IPS DF 19.7 (cell line): Measurements from ENCODE around the gene KCNT1.

Experiments
- DNase-seq: peaks from one replicate; pipeline ENCODE4 v3.0.0-alpha.2; 2013; ENCODE audit warnings: low read depth, low spot score

Gene KCNT1

GRCh38 chr9:135745686-135746324, 43.8 kb downstream of the KCNT1 start:
- no peak for DNase-seq

- no peak for DNase-seq
Observed at GRCh38 chr9:135746565-135746964, 44.6 kb downstream of the KCNT1 start.

GRCh38 chr9:135747311-135747710, 45.3 kb downstream of the KCNT1 start:
- no peak for DNase-seq

GRCh38 chr9:135748676-135749075, 46.7 kb downstream of the KCNT1 start:
- DNase-seq = no peak

- DNase-seq = no peak
Observed at GRCh38 chr9:135749171-135750045, 47.4 kb downstream of the KCNT1 start.

GRCh38 chr9:135750786-135751185, 48.8 kb downstream of the KCNT1 start:
- no peak for DNase-seq

GRCh38 chr9:135751501-135751900, 49.5 kb downstream of the KCNT1 start:
- DNase-seq = no peak

GRCh38 chr9:135752281-135753204, 50.6 kb downstream of the KCNT1 start:
- no peak for DNase-seq

- DNase-seq = no peak
Observed at GRCh38 chr9:135753391-135754105, 51.6 kb downstream of the KCNT1 start.

GRCh38 chr9:135756576-135756975, 54.6 kb downstream of the KCNT1 start:
- DNase-seq = no peak

- no peak for DNase-seq
Observed at GRCh38 chr9:135757356-135757755, 55.4 kb downstream of the KCNT1 start.

GRCh38 chr9:135758056-135758455, 56.1 kb downstream of the KCNT1 start:
- no peak for DNase-seq

GRCh38 chr9:135758870-135759269, 56.9 kb downstream of the KCNT1 start:
- no peak for DNase-seq

- DNase-seq = no peak
Observed at GRCh38 chr9:135759676-135760300, 57.8 kb downstream of the KCNT1 start.

GRCh38 chr9:135760465-135760864, 58.5 kb downstream of the KCNT1 start:
- no peak for DNase-seq

GRCh38 chr9:135761150-135761844, 59.3 kb downstream of the KCNT1 start:
- no peak for DNase-seq

GRCh38 chr9:135761845-135762168, 59.8 kb downstream of the KCNT1 start:
- no peak for DNase-seq

- DNase-seq = no peak
Observed at GRCh38 chr9:135762921-135763320, 60.9 kb downstream of the KCNT1 start.

- DNase-seq = no peak
Observed at GRCh38 chr9:135763716-135764446, 61.9 kb downstream of the KCNT1 start.

GRCh38 chr9:135764731-135765130, 62.7 kb downstream of the KCNT1 start:
- no peak for DNase-seq
